ENCODE results near the gene PCDH15. TPM values are rescaled to one million over a fixed set of nuclear protein-coding genes. Genes with fewer than 3 reads are reported as not detected.

The PCDH15 gene
- total and polyA plus RNA-seq, 12 donors = 1.9 to 34.2 (median 10.2) TPM

DNA sequence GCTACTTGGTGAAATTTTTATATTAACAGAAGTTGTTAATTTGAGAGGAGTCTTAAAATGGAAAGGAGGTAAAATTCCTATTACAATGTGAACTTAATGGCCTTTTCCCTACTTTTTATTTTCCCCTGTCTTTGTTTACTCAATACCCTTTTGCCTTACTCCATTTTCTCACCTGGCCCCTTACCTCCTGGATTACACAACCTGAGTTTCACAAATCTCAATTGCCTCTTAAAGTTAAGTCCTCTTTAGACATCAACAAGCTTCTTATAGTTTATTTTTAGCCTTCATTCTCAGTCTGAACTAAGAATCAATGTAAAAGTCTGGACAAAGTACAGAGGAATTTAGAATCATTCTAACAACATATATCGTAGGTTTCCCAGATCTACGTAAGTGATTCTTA is 247.0 kb downstream of the PCDH15 start:
- Histone ChIP-seq H3K4me3 (no peak overlapping the region), H3K4me1 (replicated peaks in 1 of 2) (no peaks in the 10 kb centered on the region), H3K27ac (no peak overlapping the region), H3K9me3 (replicated peaks in 1 of 3) (no peaks in the 10 kb centered on the region), H3K27me3 (no peaks in the 10 kb centered on the region), H3K36me3 (replicated peaks in 1 of 2) (no peaks in the 10 kb centered on the region)
- intact Hi-C loops (cut with DNase I) = no loop called here
- TF ChIP-seq POLR2A (IDR thresholded peaks at IDR 0.05) = no peak
- TF ChIP-seq, protein P1, sequence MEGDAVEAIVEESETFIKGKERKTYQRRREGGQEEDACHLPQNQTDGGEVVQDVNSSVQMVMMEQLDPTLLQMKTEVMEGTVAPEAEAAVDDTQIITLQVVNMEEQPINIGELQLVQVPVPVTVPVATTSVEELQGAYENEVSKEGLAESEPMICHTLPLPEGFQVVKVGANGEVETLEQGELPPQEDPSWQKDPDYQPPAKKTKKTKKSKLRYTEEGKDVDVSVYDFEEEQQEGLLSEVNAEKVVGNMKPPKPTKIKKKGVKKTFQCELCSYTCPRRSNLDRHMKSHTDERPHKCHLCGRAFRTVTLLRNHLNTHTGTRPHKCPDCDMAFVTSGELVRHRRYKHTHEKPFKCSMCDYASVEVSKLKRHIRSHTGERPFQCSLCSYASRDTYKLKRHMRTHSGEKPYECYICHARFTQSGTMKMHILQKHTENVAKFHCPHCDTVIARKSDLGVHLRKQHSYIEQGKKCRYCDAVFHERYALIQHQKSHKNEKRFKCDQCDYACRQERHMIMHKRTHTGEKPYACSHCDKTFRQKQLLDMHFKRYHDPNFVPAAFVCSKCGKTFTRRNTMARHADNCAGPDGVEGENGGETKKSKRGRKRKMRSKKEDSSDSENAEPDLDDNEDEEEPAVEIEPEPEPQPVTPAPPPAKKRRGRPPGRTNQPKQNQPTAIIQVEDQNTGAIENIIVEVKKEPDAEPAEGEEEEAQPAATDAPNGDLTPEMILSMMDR (IDR thresholded peaks at IDR 0.05) = no peak
- no peak for DNase-seq
- 91 to 100% (median 95%) methylated on average over 2 of the region's 2 CpGs for WGBS, 4 donors

DNA sequence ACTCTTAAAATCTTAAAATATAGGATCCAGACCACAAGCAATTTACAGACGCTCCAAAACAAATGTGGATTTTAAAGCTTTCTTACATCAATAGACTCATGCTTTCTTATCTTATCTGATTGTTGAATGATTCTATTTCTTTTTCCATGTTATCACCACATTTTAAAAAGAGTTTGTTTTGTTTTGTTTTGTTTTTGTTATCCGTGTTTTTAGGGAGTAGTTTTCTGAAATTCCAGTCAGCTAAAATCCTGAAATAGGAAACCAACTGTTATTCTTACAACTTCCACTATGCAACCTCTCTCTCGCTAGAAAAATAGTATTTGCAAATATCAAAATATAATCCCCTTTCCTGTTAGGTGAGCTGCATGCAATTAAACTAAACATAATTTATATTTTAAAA is 251.0 kb downstream of the PCDH15 start:
- 30 to 45% (median 31%) methylated on average over 3 of the region's 3 CpGs for WGBS, 4 donors
- intact Hi-C loops (cut with DNase I) = no loop called here
- no peak overlapping the region for H3K4me3 ChIP-seq
- DNase-seq = no peak
- H3K36me3 ChIP-seq (replicated peaks in 1 of 2) = no peaks in the 10 kb centered on the region
- no peaks in the 10 kb centered on the region for H3K4me1 ChIP-seq (replicated peaks in 1 of 2)
- H3K27me3 ChIP-seq = no peaks in the 10 kb centered on the region
- no peak overlapping the region for H3K27ac ChIP-seq
- H3K9me3 ChIP-seq (replicated peaks in 1 of 3) = no peaks in the 10 kb centered on the region
- TF ChIP-seq POLR2A (IDR thresholded peaks at IDR 0.05) = no peak
- TF ChIP-seq, protein P1 (IDR thresholded peaks at IDR 0.05) = no peak

DNA sequence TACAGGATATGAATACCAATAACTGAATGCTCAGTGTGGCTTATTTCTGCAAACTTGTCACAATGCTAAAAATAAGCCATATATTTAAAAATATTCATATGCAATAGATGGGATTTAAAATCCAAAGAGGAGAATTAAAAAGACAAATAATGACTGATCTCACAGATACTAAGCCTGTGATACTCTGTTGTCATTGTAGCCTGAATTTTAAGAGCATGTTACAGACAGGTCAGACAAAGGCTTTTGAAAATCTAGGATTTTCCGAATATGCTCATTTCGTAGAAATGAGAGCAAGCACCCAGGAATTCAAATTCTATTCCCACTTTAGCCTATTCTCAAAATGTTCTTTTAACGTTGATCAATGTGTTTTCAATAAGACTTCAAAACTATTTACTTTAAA is 269.7 kb downstream of the PCDH15 start:
- no peak for DNase-seq
- H3K4me1 ChIP-seq (replicated peaks in 1 of 2) = peaks cover 0 to 5% of the 10 kb centered on the region in 2 donors
- no peaks in the 10 kb centered on the region for H3K36me3 ChIP-seq (replicated peaks in 1 of 2)
- H3K27me3 ChIP-seq = no peaks in the 10 kb centered on the region
- no peaks in the 10 kb centered on the region for H3K9me3 ChIP-seq (replicated peaks in 1 of 3)
- H3K4me3 ChIP-seq = no peak overlapping the region
- WGBS, 4 donors = 86 to 95% (median 88%) methylated on average over 3 of the region's 3 CpGs
- intact Hi-C loops (cut with DNase I) = no loop called here
- TF ChIP-seq, protein P1 (IDR thresholded peaks at IDR 0.05) = no peak
- TF ChIP-seq POLR2A (IDR thresholded peaks at IDR 0.05) = no peak
- H3K27ac ChIP-seq = no peak overlapping the region

DNA sequence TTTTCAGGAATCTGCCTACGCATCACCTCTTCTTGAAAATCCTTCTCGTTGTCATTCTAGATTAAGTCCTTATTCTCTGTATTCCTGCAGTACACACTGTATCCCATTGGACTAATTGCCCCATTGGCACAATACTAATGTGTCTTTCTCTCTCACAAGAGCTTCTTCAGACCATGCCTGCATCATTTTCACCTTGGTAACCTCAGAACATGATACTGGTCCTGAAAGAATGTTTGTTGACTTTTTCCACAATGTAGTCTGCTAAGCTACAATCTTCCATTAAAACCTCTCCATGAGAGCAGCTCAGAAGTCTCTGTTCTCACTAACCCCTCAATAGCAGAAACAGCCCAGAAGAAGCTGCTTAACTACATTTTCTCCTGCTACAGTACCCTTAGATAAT is 270.7 kb downstream of the PCDH15 start:
- DNase-seq = no peak

More for the DNA sequence above, 270.7 kb downstream of the PCDH15 start:
- H3K27ac ChIP-seq = no peak overlapping the region
- H3K27me3 ChIP-seq = no peaks in the 10 kb centered on the region
- no peaks in the 10 kb centered on the region for H3K36me3 ChIP-seq (replicated peaks in 1 of 2)
- H3K4me3 ChIP-seq = no peak overlapping the region
- peaks cover 0 to 5% of the 10 kb centered on the region in 2 donors for H3K4me1 ChIP-seq (replicated peaks in 1 of 2)
- intact Hi-C loops (cut with DNase I) = no loop called here
- no peaks in the 10 kb centered on the region for H3K9me3 ChIP-seq (replicated peaks in 1 of 3)
- 80 to 98% (median 93%) methylated on average over 2 of the region's 2 CpGs for WGBS, 4 donors
- TF ChIP-seq, protein P1 (IDR thresholded peaks at IDR 0.05) = no peak
- no peak for TF ChIP-seq POLR2A (IDR thresholded peaks at IDR 0.05)
